Kasumi-1 (cell line): ENCODE data around the gene PRAMEF1.
"Not testable (repeated sequence)": the region's sequence is repeated elsewhere in the genome, so short reads cannot be mapped to it uniquely, and the experiment has no call there.

ENCODE experiments used
- DNase-seq, 2 experiments: peaks; one replicate each; lab custom pipeline; 2025; lab: John Stamatoyannopoulos, UW

Gene PRAMEF1

GRCh38 chr1:12776801-12777557 is 14.2 kb upstream of the PRAMEF1 start:
- DNase-seq: no peak

GRCh38 chr1:12778061-12778460 is 13.1 kb upstream of the PRAMEF1 start:
- DNase-seq: no peak

GRCh38 chr1:12778907-12779306 is 12.3 kb upstream of the PRAMEF1 start:
- DNase-seq: no peak

- not testable (repeated sequence) for DNase-seq
These were observed 9.7 kb upstream of the PRAMEF1 start for GRCh38 chr1:12781488-12781887.

- peak; percentile 2 to 8 for DNase-seq
These were observed 7.4 kb upstream of the PRAMEF1 start for GRCh38 chr1:12783783-12784182.

GRCh38 chr1:12784729-12785128 is 6.5 kb upstream of the PRAMEF1 start:
- DNase-seq: not testable (repeated sequence)

- DNase-seq: no peak
These were observed 7.7 kb downstream of the PRAMEF1 start for GRCh38 chr1:12798911-12799310.

- DNase-seq: no peak
These were observed 8.5 kb downstream of the PRAMEF1 start for GRCh38 chr1:12799730-12800129.

GRCh38 chr1:12809933-12810332 is 18.7 kb downstream of the PRAMEF1 start:
- DNase-seq: no peak

GRCh38 chr1:12810691-12811408 is 19.7 kb downstream of the PRAMEF1 start:
- DNase-seq: no peak

GRCh38 chr1:12811409-12811784 is 20.2 kb downstream of the PRAMEF1 start:
- no peak for DNase-seq

- DNase-seq: not testable (repeated sequence)
These were observed 27.9 kb downstream of the PRAMEF1 start for GRCh38 chr1:12819061-12819460.

- DNase-seq: not testable (repeated sequence)
These were observed 40.1 kb downstream of the PRAMEF1 start, which contains the start of gene PRAMEF11 for GRCh38 chr1:12831310-12831709. Gene PRAMEF11 (minus strand): TSS chr1:12831410. CDS start chr1:12828789, 2,621 bp downstream.

- DNase-seq: not testable (repeated sequence)
These were observed 42.1 kb downstream of the PRAMEF1 start for GRCh38 chr1:12833251-12833650.
